GM21390 (cell line): ENCODE results near the gene MGAT5B.

Experiments used
- ATAC-seq: cut with Tn5 transposase; IDR thresholded peaks from one replicate; pipeline ENCODE4 v1.9.1; 2021; ENCODE audit not compliant: unreplicated experiment

The MGAT5B gene

DNA sequence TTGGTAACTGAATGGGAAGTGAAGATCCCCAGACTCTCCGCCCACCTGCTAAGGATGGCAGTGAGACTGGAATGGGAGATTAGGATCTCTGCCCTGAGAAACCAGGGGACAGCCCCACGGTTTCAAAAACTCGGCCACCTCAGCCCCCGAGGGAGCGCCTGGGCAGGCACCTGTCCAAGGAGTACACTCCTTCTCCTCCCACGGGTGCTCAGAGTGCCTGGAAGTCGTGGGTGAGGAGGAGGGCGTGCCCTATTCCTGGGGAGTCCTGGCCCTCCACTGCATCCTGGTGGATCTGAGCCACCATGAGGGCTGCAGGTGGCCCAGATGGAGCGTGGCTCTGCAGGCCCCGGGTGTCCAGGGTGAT, 78.5 kb downstream of the MGAT5B start:
- no peak for ATAC-seq

DNA sequence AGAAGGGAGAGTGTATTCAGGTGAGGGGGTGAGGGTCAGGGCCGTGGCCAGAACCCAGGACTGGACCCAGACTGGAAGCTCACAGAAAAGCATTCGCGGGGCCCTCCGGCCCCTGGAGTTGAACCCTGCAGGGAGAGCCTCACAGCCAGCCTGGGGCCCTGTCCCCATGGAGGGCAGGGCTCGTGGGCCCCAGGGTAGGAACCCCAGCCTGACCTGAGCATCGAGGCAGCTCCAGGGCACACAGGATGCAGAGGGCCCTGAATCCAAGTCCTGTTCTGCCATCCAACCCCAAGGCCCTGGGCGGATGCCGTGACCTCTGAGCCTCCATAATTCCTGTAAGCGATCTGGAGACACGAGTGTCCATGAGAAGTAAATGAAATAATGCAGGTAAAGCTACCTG, 79.1 kb downstream of the MGAT5B start:
- no peak for ATAC-seq

DNA sequence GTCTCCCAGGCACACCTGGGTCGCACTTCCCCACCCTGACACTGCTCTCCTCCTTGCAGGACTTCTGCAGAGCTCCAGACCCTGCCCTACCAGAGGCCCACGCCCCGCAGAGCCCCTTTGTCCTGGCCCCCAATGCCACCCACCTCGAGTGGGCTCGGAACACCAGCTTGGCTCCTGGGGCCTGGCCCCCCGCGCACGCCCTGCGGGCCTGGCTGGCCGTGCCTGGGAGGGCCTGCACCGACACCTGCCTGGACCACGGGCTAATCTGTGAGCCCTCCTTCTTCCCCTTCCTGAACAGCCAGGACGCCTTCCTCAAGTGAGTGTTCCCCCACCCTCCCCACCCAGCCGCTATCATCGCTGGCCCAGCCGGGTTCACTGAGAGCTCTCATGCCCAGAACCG, 79.6 kb downstream of the MGAT5B start:
- no peak for ATAC-seq

DNA sequence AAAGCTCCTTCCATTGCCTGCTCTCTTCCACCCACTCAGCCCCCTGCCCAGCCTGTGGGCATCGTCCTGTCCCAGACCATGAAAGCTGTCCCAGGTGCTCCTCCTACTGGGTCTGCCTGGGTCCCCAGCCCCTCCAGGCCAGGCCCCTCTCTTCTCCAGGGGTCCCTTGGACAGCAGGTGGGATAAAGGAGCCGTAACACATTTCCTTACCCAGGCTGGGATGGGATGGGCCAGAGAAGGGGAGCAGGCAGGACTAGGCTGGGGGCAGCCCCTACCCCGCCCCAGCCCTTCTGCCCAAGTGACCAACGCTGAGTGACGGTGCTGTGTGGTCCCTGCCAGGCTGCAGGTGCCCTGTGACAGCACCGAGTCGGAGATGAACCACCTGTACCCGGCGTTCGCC, 80.1 kb downstream of the MGAT5B start:
- no peak for ATAC-seq

DNA sequence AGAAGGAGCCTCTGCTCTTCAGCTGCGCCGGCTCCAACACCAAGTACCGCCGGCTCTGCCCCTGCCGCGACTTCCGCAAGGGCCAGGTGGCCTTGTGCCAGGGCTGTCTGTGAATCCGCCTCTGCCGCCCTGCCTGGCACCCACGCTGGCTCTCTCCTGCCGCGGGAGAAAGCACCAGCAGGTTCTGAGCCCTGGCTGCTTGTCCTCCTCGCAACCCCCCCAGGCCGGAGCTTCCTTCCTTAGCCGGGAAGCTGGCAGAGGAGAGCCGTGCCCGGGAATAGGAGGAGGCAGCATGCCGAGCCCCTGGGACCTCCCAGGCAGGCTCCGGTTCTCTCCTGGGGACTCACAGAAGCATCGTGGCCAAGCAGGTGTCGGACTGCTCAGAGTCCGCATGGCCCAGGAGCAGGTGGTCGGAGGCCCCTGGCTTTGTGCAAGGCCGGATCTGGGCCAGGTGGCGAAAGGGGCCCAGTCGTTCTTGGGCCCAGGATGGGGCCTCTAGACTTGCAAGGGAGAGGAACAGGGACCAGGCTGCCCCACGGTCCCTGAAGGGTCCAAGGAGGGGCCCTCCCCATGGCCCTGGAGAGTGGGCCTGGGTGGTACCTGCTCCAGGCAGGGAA, 80.6 kb downstream of the MGAT5B start:
- no peak for ATAC-seq

DNA sequence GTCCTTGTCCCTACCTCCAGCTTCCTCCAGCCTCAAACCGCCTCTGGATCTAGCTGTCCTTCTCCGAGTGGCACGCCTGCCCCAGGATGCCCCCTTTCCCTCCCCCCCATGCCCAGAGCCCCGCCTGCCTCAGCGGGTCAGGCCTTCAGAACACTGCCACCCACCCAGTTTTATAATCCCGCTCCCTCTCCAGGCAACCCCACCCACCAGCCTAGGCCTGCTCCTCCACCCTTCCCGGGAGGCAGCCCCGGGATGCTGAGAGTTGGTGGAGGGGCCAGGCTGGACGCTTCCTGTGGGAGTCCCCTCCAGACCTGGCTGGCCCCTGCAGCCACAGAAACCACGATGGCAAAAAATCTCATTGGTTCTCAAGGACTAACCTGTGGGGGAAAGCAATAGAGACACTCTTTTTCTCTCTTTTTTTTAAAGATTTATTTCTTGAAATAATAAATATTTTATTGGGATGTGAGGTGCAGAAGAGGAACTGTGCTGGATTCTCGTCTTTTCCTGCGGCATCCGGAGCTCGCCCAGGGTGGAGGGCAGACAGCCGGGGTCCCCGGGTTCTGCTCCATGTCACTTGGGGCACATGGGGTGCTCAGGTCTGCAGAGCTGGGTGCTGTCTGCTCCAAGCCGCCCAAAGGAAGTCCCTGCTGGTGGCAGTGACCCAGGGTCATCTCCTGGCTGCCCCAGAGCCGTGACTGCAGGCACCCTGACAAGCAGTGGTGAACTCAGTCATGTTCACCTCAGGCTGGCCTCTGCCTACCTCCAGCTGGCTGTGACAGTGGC, 81.9 kb downstream of the MGAT5B start:
- no peak for ATAC-seq

DNA sequence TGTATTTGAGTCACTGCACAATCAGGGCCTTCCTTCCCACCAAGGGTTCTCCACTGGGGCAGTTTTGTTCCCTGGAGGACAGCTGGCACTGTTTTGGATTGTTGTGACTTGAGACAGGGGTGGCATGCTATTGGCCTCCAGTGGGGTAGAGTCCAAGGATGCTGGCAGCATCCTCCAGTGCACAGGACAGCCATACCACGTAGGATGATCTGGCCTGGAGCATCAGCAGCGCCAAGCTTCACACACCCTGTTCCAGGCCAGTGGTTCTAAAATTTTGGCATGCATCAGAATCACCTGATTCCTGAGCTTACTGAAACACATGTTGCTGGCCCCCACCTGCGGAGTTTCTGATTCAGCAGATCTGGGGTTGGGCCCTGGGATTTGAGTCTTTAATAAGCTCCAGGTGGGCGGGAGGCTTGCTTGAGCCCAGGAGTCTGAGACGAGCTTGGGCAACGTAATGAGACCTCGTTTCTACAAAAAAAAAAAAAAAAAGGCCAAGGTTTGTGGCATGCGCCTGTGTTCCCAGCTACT, 83.2 kb downstream of the MGAT5B start:
- ATAC-seq, result no peak

DNA sequence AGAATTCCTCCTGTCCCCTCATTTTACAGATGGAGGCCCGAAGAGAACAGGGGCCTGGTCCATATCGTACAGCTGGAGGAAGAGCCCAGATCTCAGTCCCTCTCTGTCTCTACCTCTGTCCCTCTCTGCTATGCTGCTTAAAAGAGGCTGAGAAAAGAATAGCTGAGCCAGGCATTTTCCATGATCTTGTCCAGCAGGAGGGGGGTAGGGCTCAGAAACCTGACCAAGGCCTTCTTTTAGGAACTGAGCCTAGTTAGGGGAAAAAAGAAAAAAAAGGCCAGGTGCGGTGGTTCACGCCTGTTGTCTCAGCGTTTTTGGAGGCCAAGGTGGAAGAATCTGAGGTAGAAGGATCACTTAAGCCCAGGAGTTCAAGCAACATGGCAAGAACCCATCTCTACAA, 84.2 kb downstream of the MGAT5B start:
- no peak for ATAC-seq

DNA sequence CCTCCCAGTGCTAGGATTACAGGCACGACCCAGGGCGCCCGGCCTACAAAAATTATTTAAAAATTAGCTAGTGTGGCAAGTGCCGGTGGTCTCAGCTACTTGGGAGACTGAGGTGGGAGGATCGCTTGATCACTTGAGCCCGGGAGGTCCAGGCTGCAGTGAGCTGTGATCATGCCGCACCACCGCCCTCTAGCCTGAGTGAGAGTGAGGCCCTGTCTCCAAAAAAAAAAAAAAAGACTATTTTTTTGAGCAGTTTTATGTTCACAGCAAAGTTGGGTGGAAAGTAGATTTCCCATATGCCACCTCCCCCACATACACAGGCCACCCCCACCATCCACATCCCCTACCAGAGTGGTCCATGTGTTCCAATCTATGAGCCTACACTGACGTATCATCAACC, 84.9 kb downstream of the MGAT5B start:
- no peak for ATAC-seq

DNA sequence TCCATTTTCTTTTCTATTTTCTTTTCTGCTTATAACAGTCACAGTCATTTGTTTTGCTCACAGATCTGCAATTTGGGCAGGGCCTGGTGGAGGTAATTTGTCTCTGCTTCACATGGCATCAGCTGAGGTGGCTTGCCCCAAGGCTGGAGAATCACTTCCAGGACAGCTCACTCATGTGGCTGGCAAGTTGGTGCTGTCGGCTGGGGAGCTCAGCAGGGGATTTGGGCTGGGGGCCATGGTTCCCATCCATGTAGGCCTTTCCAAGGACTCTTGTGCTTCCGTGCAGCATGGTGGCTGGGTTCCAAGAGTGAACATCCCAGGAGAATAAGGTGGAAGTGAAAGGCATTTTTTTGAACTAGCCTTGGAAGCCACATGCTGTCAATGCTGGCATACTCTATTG, 85.7 kb downstream of the MGAT5B start:
- no peak for ATAC-seq

DNA sequence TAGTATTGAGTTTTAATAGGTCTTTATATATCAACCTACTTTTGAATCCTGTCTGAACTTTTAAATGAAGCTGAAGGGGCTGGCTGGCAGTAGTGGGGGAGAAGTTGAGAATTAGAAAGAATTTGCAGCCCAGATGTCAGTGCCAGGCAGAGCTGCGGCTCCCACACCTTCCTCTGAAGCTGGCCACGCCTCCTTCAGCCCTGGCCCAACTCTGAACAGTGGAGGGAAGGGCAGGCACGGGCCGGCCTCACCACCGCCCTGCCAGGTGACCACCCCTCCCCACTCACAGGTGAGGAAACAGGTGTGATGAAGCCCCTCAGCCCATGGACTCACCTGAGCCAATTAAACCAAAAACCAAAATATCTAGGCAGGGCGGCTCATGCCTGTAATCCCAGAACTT, 87.0 kb downstream of the MGAT5B start:
- no peak for ATAC-seq

DNA sequence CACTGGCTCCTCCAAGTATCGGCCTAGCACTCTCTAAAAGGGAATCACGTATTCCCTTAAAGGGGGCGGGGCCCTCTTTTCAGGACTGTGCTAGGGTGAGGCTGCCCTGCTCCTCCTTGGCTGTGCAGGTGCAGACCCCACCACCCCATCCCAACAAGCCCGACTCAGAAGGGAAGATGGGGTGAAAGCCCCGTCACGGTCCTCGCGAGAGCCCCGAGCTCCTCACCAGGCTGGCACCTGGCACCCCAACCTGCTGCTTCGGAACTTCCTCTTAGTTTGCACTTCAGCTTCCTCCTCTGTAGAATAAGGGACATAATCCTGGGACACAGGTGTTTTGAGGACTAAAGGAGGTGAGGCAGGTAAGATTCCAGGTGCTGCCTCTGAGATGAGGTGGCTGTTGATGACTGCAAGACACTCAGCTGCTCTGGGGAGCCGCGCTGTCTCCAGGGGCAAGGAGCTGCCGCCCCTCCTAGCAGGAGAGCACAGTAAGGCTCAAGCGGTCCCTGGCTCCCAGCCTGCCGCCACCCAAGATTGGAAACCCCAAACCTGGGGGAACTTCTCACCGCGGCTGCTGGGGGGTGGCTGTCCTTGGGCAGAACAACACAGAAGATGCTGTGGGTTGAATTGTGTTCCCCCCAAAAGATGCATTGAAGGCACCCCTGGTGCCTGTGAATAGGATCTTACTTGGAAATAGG, 88.8 kb downstream of the MGAT5B start:
- ATAC-seq, result no peak

DNA sequence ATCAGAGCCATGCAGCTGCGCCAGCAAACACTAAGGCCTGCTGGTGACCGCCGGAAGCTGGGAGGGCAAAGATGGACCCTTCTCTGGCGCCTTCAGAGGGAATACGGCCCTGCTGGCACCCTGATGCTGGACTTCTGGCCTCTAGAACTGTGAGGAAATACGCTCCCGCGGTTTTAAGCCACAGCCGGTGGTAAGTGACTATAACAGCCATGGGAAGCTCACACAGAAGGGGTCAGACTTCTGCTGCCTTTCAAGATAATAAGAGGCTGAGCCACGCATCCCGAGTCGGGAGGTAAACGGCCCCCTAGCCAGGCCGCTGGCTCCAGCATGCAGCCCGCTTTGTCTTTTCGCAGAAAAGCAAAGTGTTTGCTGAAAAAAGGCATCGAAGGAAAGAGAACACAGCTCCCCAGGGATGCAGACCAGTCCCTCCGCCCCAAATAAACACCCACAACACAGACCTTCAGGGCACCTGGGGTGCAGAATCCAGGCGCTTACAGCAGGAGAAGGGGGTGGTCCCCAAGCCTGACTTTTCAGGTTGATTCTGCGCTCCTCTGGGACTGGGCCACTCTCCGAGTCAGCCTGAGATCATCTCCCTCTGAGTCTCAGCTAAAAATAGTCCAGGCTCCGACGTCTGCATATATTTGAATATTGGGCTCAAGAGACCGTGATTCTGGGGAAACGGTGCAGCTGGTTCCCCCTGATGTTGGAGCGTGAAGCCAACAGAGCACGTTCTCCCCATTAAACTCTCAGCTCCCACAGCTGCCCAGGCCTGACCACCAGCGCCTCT, 89.7 kb downstream of the MGAT5B start:
- no peak for ATAC-seq

DNA sequence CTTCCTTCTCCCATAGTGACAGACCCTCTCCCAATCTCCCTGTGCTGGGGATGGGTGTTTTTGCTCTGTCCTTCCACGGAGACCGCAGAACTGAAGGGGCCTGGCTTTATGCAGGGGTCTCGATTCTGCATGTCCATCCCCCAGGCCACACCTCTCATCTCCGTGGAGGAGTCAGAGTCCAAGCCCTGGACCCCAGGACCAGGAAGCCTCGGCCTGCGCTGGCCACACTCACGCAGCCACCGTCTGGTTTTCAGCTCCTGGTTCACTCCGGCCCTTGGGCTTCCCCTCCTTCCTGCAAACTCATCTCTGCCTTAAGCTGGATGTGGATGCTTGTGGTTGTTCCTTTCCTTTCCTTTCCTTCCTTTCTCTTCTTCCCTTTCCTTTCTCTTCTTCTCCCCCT, 90.8 kb downstream of the MGAT5B start:
- ATAC-seq, result no peak

DNA sequence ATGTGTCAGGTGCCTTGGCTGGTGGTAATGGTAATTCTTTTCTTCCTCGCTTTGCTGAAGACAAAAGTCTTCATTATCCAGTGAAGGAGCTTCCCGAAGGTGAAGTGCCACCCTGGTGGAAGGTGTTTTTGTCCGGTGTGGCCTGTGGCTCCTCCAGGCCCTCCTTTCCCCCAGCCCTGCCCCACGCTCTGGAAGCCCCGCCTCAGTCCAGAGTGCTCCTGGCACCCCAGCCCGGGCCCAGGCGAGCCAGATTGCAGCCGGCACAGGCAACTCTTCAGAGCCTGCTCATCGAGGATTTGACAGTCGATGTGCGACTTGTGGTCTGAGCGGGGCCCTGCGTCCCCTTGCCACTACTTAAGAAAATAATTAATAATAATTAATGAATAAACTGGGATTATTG, 93.7 kb downstream of the MGAT5B start:
- ATAC-seq, result no peak

DNA sequence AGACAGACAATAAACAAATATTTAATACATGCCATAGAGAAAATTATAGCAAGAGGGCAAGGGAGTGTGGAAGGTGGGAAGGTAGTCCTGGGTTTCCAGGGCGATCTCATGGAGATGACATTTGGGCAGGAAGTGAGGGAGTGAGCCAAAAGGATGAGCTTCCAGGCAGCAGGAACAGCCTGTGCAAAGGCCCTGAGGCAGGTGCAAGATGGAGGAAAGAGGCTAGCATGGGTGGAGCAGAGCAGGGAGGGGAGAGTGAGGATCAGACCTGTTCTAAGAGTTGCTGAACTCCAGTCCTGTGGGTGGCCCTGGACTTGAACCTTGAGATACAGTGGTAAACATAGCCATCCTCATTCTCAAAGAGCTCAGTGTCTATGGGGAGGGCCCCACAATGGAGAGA, 94.7 kb downstream of the MGAT5B start:
- no peak for ATAC-seq

DNA sequence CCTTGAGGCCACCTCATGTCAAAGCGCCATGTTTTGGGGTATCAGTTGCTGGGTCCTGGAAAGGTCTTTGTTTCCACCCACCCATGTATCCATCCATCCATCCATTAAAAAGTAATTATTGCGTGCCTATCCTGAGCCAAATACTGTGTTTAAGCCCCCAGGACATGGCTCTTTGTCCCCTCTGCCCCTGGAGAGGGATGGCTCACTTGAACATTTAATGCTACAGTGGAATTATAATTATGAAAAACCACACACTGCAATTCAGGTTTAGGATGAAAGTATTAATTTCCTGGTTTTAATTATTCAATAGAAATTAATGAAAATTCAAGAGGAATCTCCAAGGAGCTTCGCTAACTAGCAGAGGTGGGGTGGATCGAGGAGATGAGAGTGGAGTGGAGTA, 97.8 kb downstream of the MGAT5B start:
- no peak for ATAC-seq

DNA sequence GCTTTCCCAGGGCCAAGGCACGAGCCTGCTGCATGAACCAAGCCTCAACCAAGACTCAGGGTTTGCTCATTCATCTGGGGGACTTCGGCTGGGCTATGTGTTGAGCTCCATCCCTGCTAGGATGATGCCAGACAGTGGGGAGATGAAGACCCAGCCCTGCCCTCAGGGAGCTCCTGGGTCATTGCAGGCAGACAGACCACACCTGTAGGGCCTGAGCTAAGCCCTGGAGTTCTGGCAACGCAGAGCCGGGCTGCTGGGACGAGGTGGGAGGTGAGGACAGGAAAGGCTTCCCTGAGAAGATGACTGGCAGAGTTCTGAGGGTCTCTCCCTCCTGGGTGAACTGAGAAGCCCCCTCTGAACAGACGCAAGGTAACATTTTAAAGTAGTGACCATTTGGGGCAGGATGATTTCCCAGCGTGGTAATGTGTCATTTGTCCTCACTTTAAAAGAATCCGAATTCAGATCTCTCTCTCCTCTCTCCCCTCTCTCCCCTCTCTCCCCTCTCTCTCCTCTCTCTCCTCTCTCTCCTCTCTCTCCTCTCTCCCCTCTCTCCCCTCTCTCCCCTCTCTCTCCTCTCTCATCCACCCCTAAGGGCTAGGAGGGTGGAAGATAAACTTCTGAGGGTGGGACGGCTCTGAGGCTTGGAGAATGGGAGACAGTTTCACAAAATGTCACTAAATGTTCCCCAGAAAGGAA, 98.4 kb downstream of the MGAT5B start:
- ATAC-seq, result no peak

DNA sequence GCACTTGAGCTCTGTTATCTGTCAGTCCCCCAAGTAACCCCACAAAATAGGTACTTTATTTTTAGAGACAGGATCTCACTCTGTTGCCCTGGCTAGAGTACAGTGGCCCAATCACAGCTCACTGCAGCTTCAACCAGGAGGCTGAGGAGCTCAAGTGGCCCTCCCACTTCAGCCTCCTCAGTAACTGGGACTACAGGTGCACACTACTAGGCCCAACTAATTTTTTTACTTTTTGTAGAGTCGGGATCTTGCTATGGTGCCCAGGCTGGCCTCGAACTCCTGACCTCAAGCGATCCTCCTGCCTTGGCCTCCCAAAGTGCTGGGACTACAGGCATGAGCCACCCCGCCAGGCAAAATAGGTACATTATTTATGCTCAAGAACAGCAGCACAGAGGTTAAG, 99.6 kb downstream of the MGAT5B start:
- no peak for ATAC-seq

DNA sequence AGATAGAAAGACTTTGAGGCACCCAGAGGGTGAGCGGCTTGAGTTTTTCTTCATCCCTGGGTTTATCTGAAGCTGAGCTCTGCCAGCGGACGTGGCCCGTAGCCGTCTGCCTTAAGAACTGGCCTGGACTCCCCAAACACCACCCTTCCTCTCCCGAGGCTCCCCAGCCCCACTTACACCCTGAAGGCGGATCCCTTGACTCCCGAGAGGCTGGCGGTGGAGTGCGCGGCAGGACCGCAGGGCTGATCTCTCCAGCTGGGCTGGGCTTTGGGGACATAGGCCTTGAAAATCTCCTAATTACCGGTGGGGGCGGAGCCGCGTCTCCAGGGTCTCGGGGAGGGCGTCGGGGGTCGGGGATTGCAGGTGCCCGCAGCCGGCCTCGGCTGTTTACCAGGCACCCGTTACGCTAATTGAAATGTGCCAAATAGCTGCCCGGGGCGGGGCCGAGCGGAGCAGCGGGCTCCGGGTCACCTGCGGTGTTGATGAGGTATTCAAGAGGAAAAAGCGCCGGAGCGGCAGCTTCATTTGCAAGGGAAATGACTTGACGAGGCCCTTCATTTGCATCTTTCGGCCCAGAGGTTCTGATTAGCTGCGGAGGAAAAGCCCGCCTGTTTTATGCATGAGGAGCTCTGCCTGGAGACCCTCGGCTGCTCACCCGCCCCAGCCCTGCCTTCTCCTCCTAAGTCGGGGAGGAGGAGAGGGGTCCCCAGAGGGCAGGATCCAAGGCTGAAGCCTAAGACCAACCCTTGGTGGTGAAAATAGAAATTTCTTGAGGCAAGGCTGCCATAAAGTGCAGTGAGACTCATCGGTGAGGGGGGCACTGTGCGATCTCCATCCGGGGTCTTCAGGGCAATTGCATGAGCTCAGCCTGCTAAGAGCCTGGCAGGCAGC, 100.7 kb downstream of the MGAT5B start:
- no peak for ATAC-seq
